GM23338 (cell line): ENCODE data around the gene RELL2.

Source experiments
- CREB1 ChIP-seq: fragments of 250-450 bp; sonication (Bioruptor Pico); IDR thresholded peaks from 2 replicates; pipeline ENCODE4 v1.5.0; 2020; ENCODE audit warnings: low read depth, mild to moderate bottlenecking, moderate library complexity
- ETS1 ChIP-seq: IDR thresholded peaks from 2 replicates; pipeline ENCODE4 v1.6.1; 2016; ENCODE audit warnings: antibody characterized with exemption
- EZH2 ChIP-seq: fragments of 200-600 bp; sonication (generic); IDR thresholded peaks from one replicate; pipeline ENCODE4 v1.8.0; 2017; ENCODE audit warnings: antibody characterized with exemption, mild to moderate bottlenecking, low read depth; ENCODE audit not compliant: unreplicated experiment
- EZH2phosphoT487 ChIP-seq: fragments of 200-600 bp; sonication (generic); IDR thresholded peaks from one replicate; pipeline ENCODE4 v1.8.1; 2018; ENCODE audit warnings: antibody characterized with exemption; ENCODE audit not compliant: unreplicated experiment
- JUNB ChIP-seq: IDR thresholded peaks from one replicate; pipeline ENCODE4 v1.6.1; 2016; ENCODE audit warnings: antibody characterized with exemption; ENCODE audit not compliant: unreplicated experiment
- NANOG ChIP-seq: IDR thresholded peaks from 2 replicates; pipeline ENCODE4 v1.6.1; 2016; ENCODE audit warnings: antibody characterized with exemption, borderline replicate concordance
- POLR2AphosphoS5 ChIP-seq: IDR thresholded peaks from 2 replicates; pipeline ENCODE4 v1.6.1; 2016; ENCODE audit warnings: antibody characterized with exemption, low read depth
- REST ChIP-seq: IDR thresholded peaks from one replicate; pipeline ENCODE4 v1.6.1; 2018; ENCODE audit warnings: antibody characterized with exemption; ENCODE audit not compliant: unreplicated experiment
- STAT1 ChIP-seq: IDR thresholded peaks from one replicate; pipeline ENCODE4 v1.6.1; 2016; ENCODE audit warnings: antibody characterized with exemption; ENCODE audit not compliant: unreplicated experiment
- TF ChIP-seq, protein P1 (sequence below), 2 experiments: fragments of 200-600 bp in 1 of 2; sonication (generic) in 1 of 2; conservative IDR thresholded peaks; 2 replicates each; pipeline versions ENCODE4 v1.5.1 to v1.6.1; 2016 to 2017; ENCODE audit warnings: antibody characterized with exemption in 2 of 2, low read depth in 2 of 2, mild to moderate bottlenecking in 2 of 2, moderate library complexity in 1 of 2

- TF ChIP-seq, protein P1, sequence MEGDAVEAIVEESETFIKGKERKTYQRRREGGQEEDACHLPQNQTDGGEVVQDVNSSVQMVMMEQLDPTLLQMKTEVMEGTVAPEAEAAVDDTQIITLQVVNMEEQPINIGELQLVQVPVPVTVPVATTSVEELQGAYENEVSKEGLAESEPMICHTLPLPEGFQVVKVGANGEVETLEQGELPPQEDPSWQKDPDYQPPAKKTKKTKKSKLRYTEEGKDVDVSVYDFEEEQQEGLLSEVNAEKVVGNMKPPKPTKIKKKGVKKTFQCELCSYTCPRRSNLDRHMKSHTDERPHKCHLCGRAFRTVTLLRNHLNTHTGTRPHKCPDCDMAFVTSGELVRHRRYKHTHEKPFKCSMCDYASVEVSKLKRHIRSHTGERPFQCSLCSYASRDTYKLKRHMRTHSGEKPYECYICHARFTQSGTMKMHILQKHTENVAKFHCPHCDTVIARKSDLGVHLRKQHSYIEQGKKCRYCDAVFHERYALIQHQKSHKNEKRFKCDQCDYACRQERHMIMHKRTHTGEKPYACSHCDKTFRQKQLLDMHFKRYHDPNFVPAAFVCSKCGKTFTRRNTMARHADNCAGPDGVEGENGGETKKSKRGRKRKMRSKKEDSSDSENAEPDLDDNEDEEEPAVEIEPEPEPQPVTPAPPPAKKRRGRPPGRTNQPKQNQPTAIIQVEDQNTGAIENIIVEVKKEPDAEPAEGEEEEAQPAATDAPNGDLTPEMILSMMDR (conservative IDR thresholded peaks at IDR 0.05; ENCODE audit: low read depth in 2 of 2), result no peak
- TF ChIP-seq EZH2phosphoT487 (no peak), POLR2AphosphoS5 (no peak), JUNB (no peak), EZH2 (no peak), NANOG (no peak), CREB1 (CRISPR knock-in tag) (no peak), REST (no peak), STAT1 (no peak), ETS1 (no peak)
Observed at GRCh38 chr5:141640051-141640415, 3.2 kb downstream of the RELL2 start.
